K562 (cell line): Measurements from ENCODE around the gene OR52A5. TPM values are rescaled to one million over a fixed set of nuclear protein-coding genes. Genes with fewer than 3 reads are reported as not detected.
A peak's percentile ranks its signal among the peaks of the same experiment; 100 is the strongest.

Experiments used
- MAFF ChIP-seq: IDR thresholded peaks from 2 replicates; pipeline ENCODE4 v1.6.1; 2012; ENCODE audit warnings: low read length, improper control_type of control experiment
- PHB ChIP-seq: fragments of 250-450 bp; sonication (Bioruptor Pico); IDR thresholded peaks from 2 replicates; pipeline ENCODE4 v1.5.0; 2021
- SNRNP70 ChIP-seq: fragments of 200-400 bp; formaldehyde crosslinking; optimal IDR thresholded peaks from 2 replicates; pipeline ENCODE3; 2017; ENCODE audit warnings: low read depth, low read length
- TBL1XR1 ChIP-seq, 2 experiments: IDR thresholded peaks; 2 replicates each; pipeline ENCODE4 v1.6.1; 2012; ENCODE audit warnings: improper control_type of control experiment in 2 of 2, low read length in 2 of 2, mild to moderate bottlenecking in 1 of 2
- TBP ChIP-seq: optimal IDR thresholded peaks from 2 replicates; pipeline ENCODE3; 2011; ENCODE audit warnings: low read depth, low read length, improper control_type of control experiment
- THRA ChIP-seq: fragments of 450-650 bp; IDR thresholded peaks from 2 replicates; pipeline ENCODE4 v1.6.1; 2017; ENCODE audit warnings: mild to moderate bottlenecking, moderate library complexity
- TSHZ1 ChIP-seq: fragments of 250-450 bp; sonication (Bioruptor Pico); IDR thresholded peaks from 2 replicates; pipeline ENCODE4 v1.4.0; 2020; ENCODE audit warnings: mild to moderate bottlenecking, moderate library complexity
- ZMIZ1 ChIP-seq, 2 experiments: fragments of 150-350 bp in 1 of 2; IDR thresholded peaks; 2 replicates each; pipeline ENCODE4 v1.6.1; 2012 to 2016; ENCODE audit warnings: low read depth in 2 of 2, low read length in 2 of 2, mild to moderate bottlenecking in 1 of 2, moderate library complexity in 1 of 2
- ZNF274 ChIP-seq: IDR thresholded peaks from 2 replicates; pipeline ENCODE4 v1.6.1; 2011; ENCODE audit warnings: low read depth, mild to moderate bottlenecking, low read length, moderate library complexity, borderline replicate concordance
- ZNF280A ChIP-seq: fragments of 450-650 bp; IDR thresholded peaks from 2 replicates; pipeline ENCODE4 v1.6.1; 2018; ENCODE audit warnings: mild to moderate bottlenecking, low read depth; ENCODE audit not compliant: partially characterized antibody
- ZNF561 ChIP-seq: fragments of 450-650 bp; formaldehyde crosslinking; conservative IDR thresholded peaks from 2 replicates; pipeline ENCODE4 v1.4.0; 2020; ENCODE audit warnings: mild to moderate bottlenecking, moderate library complexity
- ZNF592 ChIP-seq: fragments of 450-650 bp; IDR thresholded peaks from 2 replicates; pipeline ENCODE4 v1.6.1; 2017; ENCODE audit warnings: antibody characterized with exemption, mild to moderate bottlenecking
- polyA plus RNA-seq, 8 experiments: library from polyadenylated mRNA; depleted of rRNA in 4 of 8; stranded (reverse) in 5 of 8; unstranded in 3 of 8; fragments of >200 nt; fragmentation: Nextera tagmentation in 2 of 8; fragmentation: Illumina TruSeq in 1 of 8; extraction: Ambion mirVana in 2 of 8; extraction: Trizol in 1 of 8; gene quantifications; 2 replicates each; pipeline versions ENCODE4 v1.2.1 to v1.2.3, GENCODE V29; 2011 to 2014; ENCODE audit warnings: inconsistent platforms in 1 of 8, missing spikeins in 1 of 8
- total RNA-seq, 7 experiments: library from RNA; depleted of rRNA in 6 of 7; stranded (reverse); fragments of >200 nt in 6 of 7; fragmentation: Illumina TruSeq in 2 of 7; extraction: Trizol in 2 of 7; gene quantifications; 2 replicates each; pipeline versions ENCODE4 v1.2.1 to v1.2.3, GENCODE V29; 2011 to 2021; ENCODE audit warnings: low replicate concordance in 1 of 7

OR52A5 gene
- total and polyA plus RNA-seq, 9 of the 15 experiments (the other 6 are each of a cell fraction or from before 2014, with no cell fraction given), result 0.04 to 1.1 (median 0.94) TPM; not detected in 6

- TF ChIP-seq ZNF592 (peak; percentile 97), TBL1XR1 (IDR thresholded peaks at IDR 0.05; ENCODE audit: low read length in 2 of 2) (peak in 1 of 2 experiments; percentile 79; a peak in 3 of 4 replicates), SNRNP70 (no peak), PHB (no peak), TSHZ1 (CRISPR knock-in tag) (no peak), TBP (peak; percentile 11), ZMIZ1 (IDR thresholded peaks at IDR 0.05; ENCODE audit: low read depth in 2 of 2, low read length in 2 of 2) (peak in 1 of 2 experiments; percentile 83; a peak in 2 of 4 replicates), MAFF (no peak), ZNF274 (0 out of 2 replicates have a peak, but pooled peaks have one; percentile 49), ZNF280A (no peak), THRA (no peak), ZNF561 (CRISPR knock-in tag) (no peak)
These were observed 6.4 kb downstream of the OR52A5 start (continued) for GRCh38 chr11:5131584-5132335.
